GM12875 (cell line): Measurements from ENCODE around the gene VEGFA.

Experiments used
- H3K4me3 ChIP-seq: one replicate; pipeline ENCODE4 v1.5.1; 2011; ENCODE audit warnings: low read depth, low read length, control low read depth
- CTCF ChIP-seq: IDR thresholded peaks from 2 replicates; pipeline ENCODE4 v1.5.1; 2011; ENCODE audit warnings: low read depth, mild to moderate bottlenecking, control low read depth, inconsistent platforms, low read length, moderate library complexity, borderline replicate concordance; ENCODE audit not compliant: insufficient read depth

The VEGFA gene

GRCh38 chr6:43773980-43774775 lies 4.2 kb downstream of the VEGFA start:
- no peak for TF ChIP-seq CTCF

GRCh38 chr6:43774776-43775534 lies 4.9 kb downstream of the VEGFA start:
- no peak overlapping the region for H3K4me3 ChIP-seq
- TF ChIP-seq CTCF, result peak; percentile 92

More at GRCh38 chr6:43773980-43774775, 4.2 kb downstream of the VEGFA start:
- no peak overlapping the region for H3K4me3 ChIP-seq

GRCh38 chr6:43775535-43775885 lies 5.5 kb downstream of the VEGFA start:
- TF ChIP-seq CTCF, result no peak
- no peak overlapping the region for H3K4me3 ChIP-seq

GRCh38 chr6:43776115-43776798 lies 6.2 kb downstream of the VEGFA start:
- H3K4me3 ChIP-seq, result no peak overlapping the region
- no peak for TF ChIP-seq CTCF

GRCh38 chr6:43776799-43777776 lies 7.1 kb downstream of the VEGFA start:
- TF ChIP-seq CTCF, result no peak
- no peak overlapping the region for H3K4me3 ChIP-seq

GRCh38 chr6:43778131-43778855 lies 8.3 kb downstream of the VEGFA start:
- no peak for TF ChIP-seq CTCF
- no peak overlapping the region for H3K4me3 ChIP-seq
